GM12873 (cell line): Measurements from ENCODE around the gene MUC5B.

Experiments
- TF ChIP-seq, protein P1 (sequence below): IDR thresholded peaks from 2 replicates; pipeline ENCODE4 v1.5.1; 2012; ENCODE audit warnings: low read depth, mild to moderate bottlenecking, moderate library complexity, low read length, control low read depth; ENCODE audit not compliant: insufficient read depth; ENCODE audit errors: missing control alignments

MUC5B gene

DNA sequence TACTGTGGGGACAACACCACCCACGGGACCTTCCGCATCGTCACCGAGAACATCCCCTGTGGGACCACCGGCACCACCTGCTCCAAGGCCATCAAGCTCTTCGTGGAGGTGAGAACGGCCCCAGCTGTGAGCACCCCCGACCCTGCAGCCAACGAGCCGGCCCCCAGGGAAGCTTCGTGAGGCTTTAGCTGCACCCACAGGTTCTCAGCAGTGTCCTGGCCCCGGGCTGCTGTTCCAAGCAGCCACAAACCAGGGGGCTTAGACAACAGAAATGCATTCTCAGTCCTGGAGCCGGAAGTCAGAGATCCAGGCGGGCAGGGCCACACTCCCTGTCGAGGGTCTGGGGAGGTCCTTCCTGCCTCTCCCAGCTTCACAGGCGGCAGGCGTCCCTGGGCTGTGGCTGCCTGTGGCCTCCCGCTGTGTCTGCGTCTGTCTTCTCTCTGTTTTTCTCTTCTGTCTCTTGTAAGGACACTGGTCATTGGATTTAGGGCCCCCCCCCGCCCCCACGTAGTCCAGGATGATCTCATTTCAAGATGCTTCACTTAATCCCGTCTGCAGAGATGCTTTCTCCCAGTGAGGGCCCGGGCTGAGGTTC, 12.5 kb downstream of the MUC5B start:
- TF ChIP-seq, protein P1, sequence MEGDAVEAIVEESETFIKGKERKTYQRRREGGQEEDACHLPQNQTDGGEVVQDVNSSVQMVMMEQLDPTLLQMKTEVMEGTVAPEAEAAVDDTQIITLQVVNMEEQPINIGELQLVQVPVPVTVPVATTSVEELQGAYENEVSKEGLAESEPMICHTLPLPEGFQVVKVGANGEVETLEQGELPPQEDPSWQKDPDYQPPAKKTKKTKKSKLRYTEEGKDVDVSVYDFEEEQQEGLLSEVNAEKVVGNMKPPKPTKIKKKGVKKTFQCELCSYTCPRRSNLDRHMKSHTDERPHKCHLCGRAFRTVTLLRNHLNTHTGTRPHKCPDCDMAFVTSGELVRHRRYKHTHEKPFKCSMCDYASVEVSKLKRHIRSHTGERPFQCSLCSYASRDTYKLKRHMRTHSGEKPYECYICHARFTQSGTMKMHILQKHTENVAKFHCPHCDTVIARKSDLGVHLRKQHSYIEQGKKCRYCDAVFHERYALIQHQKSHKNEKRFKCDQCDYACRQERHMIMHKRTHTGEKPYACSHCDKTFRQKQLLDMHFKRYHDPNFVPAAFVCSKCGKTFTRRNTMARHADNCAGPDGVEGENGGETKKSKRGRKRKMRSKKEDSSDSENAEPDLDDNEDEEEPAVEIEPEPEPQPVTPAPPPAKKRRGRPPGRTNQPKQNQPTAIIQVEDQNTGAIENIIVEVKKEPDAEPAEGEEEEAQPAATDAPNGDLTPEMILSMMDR, result no peak

DNA sequence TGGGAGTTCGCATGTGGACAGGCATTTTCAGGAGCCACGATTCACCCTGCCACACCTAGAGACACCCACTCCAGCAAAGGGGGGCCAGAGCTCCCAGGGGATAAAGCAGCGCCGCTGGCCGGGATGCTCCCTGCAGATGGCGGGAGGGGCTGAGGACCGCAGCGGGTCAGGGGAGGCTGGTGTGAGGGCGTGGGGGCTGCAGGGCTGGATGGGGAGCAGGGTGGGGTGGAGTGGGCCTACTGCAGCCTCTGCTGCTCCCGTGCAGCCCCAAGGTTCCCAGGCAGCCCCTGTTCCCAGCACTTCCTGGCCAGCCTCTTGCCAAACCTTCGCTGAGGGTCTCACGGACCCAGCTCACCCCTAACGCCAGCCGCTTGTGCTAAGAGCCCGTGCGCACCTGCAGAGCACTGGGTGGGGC, 13.0 kb downstream of the MUC5B start:
- TF ChIP-seq, protein P1, result no peak

DNA sequence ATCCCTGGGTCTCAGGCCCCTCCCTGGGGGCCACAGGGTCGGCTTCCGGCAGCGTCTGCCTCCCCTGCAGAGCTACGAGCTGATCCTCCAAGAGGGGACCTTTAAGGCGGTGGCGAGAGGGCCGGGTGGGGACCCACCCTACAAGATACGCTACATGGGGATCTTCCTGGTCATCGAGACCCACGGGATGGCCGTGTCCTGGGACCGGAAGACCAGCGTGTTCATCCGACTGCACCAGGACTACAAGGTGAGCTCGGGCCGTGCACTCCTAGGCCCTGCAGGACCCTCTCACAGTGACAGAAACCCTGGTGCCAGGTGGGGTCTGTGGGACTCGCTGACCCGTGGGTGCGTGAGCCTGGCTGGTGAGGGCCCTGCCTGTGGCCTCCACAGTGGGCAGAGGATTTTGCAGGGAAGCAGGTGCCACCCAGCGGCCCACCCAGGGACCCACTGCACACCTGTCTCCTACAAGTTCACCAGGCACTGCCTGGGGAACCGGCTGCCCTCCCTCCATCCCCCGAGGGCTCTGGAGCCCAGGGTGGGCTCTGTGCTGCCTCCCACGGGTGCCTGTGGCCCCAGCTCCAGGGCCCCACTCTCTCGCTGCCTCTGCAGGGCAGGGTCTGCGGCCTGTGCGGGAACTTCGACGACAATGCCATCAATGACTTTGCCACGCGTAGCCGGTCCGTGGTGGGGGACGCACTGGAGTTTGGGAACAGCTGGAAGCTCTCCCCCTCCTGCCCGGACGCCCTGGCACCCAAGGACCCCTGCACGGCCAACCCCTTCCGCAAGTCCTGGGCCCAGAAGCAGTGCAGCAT, 13.7 kb downstream of the MUC5B start:
- TF ChIP-seq, protein P1, result no peak

DNA sequence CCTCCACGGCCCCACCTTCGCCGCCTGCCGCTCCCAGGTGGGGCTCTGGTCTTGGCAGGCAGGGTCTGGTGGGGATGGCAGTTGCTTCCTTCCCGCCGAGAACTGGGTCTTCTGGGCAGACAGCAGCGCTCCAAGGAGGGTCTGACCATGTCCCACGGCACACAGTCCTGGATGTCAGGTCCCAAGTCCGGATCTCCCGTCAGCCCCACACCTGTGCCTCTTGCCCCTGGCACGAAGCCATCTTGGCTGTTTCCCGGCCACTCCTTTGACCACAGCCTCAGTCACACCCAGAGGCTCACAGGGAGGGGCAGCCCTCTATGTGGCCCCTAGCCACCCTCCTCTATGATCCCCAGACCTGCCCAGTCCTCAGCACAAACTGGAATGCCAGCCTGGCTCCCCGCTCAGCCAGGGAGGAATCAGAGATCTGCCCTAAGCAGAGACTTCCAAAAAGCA, 14.3 kb downstream of the MUC5B start:
- TF ChIP-seq, protein P1, result no peak

DNA sequence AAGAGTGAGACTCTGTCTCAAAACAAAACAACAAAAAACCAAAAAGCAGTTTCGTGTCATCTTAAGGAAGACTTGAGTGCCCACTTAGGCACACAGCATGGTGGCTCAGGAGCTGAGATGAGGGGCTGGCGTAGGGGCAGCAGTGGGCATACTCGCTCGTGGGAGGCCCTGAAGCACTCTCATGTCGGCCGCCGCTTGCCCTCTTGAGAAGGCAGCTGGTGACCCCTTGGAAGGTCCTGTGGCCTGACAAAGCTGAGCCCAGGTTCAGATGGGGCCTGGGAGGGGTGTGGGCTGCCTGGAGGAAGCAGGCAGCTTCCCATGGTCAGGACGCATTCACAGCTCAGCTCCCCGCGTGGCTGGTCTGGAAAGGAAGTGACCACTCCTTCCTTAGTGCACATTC, 15.0 kb downstream of the MUC5B start:
- TF ChIP-seq, protein P1, result no peak

DNA sequence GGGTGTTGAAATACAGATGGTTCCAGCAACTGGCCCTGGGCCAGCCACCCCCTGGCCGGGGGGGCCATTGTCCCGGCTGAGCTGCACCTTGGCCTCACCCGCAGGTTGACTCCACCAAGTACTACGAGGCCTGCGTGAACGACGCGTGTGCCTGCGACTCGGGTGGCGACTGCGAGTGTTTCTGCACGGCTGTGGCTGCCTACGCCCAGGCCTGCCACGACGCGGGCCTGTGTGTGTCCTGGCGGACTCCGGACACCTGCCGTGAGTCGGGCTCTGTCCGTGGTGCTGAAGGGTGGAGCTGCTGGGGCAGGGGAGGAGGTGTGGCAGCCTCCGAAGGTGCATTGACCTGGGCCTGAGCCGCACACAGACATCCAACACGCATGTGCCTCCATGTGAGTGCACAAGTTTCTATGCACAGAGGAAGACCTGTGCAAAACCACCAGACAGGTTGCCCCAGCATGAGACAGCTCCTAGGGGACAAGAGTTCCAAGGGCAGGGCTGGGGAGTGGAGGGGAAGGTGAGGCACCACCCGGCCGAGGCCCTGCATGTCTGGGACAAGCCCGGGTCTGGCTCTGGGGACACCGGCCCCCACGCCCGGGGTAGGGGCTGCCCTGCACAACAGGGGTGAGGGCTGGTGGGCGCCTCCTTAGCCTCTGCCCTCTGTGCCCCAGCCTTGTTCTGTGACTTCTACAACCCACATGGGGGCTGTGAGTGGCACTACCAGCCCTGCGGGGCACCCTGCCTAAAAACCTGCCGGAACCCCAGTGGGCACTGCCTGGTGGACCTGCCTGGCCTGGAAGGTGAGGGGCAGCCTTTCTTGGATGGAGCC, 16.1 kb downstream of the MUC5B start:
- TF ChIP-seq, protein P1, result no peak
